GM12872 (cell line): ENCODE data around the gene ASB6.
A peak's percentile ranks its signal among the peaks of the same experiment; 100 is the strongest.

Source experiments
- CTCF ChIP-seq: IDR thresholded peaks from 3 replicates; pipeline ENCODE4 v1.5.1; 2011; ENCODE audit warnings: low read depth, mild to moderate bottlenecking, low read length, moderate library complexity; ENCODE audit not compliant: insufficient read depth

ASB6 gene

GRCh38 chr9:129641750-129642585 is at the start of gene ASB6:
Gene ASB6, minus strand, starts transcription at chr9:129642151. Its CDS starts 152 bp downstream, at chr9:129641999.
- peak; percentile 89 for TF ChIP-seq CTCF

DNA sequence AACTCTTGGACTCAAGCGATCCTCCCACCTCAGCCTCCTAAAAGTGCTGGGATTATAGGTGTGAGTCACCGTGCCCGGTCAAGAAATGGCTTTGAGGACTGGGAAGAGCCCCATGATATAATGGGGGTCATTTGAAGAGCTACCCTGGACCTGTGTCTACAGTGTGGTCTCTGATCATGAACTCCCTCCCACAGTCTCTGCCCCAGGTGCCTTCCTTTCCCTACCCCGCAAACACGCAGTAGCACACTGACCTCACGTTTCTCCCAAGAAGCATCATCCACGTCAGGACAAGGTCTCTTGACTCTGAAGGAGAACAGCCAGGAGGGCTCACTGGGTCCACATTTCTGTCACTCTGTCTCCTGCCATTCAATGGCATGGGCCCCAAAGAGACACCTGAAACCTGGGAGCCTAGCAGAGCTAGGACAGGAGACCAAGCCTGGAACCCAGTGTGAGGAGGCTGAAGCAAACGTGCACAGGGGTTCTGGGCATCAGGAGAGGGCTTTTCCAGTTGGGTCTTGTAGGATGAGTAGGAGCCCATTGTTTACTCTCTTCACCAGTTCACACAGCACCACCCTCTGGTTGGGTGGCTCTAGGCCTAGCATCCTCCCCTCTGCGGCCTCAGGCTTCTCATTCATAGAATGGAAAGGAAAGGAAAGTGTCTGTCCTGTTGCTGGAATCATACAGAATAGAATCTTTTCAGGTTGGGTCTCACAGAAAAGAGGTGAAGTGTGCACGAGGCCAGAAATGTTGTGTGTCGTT is 46.5 kb upstream of the ASB6 start:
- TF ChIP-seq CTCF: no peak

DNA sequence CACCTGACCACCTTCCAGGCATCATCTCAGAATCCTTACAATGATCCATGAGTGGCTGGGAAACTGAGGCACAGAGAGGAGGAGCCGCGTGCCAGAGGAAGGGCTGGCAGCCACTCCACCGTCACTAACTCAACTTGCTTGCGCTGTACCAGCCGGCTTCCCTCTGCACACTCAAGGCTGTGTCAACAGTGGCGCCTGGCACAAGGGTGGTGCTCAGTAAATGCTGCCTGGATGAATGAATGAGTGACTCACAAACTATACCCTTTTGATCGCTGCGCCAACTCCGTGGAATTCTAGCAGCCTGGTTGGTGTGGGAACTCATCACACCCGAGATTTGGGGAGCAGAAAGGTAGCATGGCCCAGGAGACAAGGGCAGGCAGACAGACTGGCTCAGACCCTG is 45.4 kb upstream of the ASB6 start:
- TF ChIP-seq CTCF: no peak

DNA sequence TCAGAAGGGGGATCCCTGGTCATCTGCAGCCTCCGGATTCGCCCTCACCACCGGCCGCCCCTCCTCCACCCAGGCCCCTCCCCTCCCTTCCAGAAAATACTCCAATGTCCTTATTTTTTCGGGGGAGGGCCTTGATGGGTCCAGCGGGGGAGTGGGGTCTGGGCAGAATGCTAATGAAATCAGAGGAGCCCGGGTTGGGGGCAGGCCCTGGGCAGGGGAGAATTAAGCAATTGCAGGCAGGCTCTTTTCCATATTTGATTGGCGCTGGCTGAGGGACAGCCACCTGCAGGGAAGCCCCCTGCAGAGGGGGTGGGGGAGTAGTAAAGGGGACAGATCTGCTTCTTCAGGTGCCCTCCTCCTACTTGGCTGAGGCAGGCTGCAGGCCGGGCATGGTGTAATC is 44.8 kb upstream of the ASB6 start:
- TF ChIP-seq CTCF: no peak

DNA sequence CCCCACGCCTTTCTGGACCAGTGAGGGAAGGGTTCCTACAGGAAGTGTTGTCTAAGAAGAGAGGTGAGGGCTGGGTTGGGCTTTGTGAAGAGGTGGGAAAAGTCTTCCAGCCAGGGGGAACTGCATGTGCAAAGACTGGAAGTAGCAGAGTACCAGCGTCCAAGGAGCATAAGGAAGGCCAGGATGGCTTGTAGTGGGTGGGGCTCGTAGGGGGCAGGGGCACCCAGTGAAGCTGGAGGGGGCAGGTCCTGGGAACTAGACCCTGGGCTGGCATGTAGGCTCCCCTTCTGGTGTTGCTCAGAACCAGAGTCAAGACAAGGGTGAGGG is 43.9 kb upstream of the ASB6 start:
- no peak for TF ChIP-seq CTCF

DNA sequence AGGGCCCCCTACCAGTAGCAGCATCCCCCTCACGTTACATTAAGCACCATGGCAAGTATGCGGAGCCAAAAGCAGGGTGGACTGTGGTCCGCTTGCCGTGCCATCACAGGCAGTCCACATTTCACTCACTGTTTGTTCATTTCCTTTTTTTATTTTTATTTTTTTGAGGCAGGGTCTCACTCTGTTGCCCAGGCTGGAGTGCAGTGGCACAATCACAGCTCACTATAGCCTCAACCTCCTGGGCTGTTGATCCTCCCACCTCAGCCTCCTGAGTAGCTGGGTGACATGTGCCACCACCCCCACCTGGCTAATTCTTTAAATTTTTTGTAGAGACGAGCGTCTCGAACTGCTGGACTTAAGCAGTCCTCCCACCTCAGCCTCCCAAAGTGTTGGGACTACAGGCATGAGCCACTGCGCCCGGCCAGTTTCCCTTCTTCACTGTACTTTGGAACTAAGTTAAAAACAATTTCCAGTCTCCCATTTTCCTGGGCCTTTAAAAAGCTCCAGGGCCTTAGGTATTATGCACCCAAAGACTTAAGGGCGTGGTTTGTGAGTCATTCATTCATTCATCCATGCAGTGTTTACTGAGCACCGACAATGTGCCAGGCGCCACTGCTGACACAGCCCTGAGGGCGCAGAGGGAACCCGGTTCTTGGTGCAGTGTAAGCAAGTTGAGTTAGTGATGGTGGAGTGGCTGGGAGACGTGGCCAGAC is 43.4 kb upstream of the ASB6 start:
- TF ChIP-seq CTCF: no peak

- no peak for TF ChIP-seq CTCF
Observed at GRCh38 chr9:129682381-129682780, 40.4 kb upstream of the ASB6 start.
